Measurements from ENCODE around the gene TMEM219.

DNA sequence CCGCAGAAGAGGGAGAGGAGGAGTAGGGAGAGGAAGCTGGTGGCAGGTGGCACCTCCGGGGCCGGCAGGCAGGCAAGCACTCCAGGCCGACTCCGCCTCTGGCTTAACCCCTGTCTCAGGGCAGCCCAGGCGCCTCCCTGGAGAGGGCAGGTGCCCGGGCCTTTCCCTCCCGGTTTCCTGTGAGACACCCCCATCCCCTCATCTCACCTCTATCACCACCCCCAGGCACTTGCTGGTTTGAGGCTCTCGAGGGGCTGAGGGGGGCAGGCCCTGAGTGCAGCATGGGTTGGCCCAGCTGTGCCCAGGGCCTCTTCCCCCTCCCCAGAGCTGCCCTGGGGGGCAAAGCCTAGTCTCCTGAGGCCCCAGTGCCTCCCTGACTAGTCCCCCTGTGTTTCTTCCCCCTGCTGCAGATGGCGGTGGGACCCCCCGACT is 42.9 kb downstream of the TMEM219 start:
- no peak for TF ChIP-seq CTCF (IDR thresholded peaks at IDR 0.05)
- no peak for TF ChIP-seq POLR2AphosphoS5 (IDR thresholded peaks at IDR 0.05)
- TF ChIP-seq EP300 (IDR thresholded peaks at IDR 0.05): no peak
